GM19467 (cell line): ENCODE results near the gene TIMM13.

Experiments used
- ATAC-seq: cut with Tn5 transposase; IDR thresholded peaks from one replicate; pipeline ENCODE4 v1.9.1; 2021; ENCODE audit warnings: mild to moderate bottlenecking, moderate library complexity; ENCODE audit not compliant: unreplicated experiment

TIMM13 gene

DNA sequence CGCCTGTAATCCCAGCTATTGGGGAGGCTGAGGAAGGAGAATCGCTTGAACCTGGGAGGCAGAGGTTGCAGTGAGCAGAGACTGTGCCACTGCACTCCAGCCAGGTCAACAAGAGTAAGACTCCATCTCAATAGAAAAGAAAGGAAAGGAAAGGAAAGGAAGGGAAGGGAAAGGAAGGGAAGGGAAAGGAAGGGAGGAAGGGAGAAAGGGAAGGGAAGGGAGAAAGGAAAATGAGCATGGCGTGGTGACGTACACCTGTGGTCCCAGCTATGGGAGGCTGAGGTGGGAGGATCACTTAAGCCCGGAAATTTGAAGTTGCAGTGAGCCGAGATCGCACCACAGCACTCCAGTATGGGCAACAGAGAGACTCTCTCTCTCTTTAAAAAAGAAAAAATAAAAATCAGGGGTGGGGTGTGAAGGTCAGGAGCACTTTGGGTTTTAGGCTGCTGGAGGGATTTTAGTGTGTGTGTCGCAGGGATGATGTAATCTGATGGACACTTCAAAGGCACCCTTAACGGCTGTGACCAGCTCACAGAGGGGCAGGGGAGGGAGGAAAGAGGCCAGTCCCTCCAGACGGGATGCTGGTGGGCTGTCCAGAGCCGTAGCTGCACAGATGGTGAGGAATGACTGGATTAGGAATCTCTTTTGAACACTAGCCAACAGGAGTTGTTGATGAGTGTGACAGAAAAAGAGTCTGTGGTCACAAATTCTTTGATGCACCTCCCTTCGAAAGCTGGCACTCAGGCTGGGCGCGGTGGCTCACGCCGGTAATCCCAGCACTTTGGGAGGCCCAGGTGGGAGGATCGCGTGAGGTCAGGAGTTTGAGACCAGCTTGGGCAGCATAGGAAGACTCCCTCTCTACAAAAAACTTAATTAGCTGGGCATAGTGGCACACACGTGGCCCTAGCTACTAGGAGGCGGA, 39.8 kb downstream of the TIMM13 start:
- no peak for ATAC-seq

DNA sequence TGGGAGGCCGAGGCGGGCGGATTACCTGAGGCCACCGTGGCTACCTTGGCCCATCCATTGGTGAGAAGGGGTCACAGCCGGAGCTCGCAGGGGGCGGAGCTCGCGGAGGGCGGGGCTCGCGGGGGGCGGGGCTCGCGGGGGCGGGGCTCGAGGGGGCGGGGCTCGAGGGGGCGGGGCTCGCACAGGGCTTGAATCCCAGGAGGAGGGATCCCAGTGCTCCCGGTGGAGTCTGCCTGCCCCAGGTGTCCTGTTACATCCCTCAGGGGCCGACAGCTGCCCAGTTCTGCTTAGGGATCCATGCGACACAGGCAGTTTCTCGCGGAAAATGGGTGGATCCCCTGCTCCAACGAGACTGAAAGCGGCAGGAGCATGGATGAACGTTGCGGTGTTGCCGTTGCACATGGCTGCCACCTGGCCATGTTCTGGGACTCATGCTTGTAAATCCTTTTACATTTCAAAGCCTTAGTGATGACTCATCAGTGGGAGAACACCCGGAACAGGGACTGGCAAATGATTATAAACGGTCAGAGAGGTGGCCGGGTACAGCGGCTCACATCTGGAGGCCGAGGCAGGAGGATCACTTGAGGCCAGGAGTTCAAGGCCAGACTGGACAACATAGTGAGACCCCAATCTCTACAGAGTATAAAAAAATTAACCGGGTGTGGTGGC, 42.2 kb downstream of the TIMM13 start:
- no peak for ATAC-seq

DNA sequence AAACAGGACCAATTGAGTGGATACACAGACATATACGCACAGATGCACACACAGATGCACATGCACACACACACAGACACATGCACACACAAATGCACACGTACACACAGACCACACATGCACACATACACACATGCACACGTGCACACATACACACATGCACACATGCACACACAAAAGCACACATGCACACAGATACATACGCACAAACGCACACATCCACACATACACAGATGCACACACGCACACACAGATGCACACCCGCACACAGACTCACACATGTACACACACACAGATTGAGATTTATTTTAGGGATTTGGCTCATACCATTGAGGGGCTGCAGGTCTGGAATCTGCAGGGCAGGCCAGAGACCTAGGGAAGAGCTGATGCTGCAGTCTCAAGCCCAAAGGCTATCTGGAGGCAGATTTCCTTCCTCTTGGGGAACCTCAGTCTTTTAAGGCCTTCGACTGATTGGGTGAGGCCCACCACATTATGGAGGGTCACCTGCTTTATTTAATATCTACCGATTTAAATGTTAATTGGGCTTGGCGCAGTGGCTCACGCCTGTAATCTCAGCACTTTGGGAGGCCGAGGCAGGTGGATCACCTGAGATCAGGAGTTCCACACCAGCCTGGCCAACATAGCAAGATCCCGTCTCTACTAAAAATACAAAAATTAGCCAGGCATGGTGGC, 44.7 kb downstream of the TIMM13 start:
- ATAC-seq, result no peak

GRCh38 chr19:2381148-2381820, 46.1 kb downstream of the TIMM13 start:
- ATAC-seq, result no peak

GRCh38 chr19:2380567-2380966, 46.8 kb downstream of the TIMM13 start:
- no peak for ATAC-seq

- no peak for ATAC-seq
Measured at GRCh38 chr19:2376784-2377519, 50.4 kb downstream of the TIMM13 start.
